GM12873 (cell line): ENCODE results near the gene DUSP16.

Experiments used
- CTCF ChIP-seq: IDR thresholded peaks from 2 replicates; pipeline ENCODE4 v1.5.1; 2012; ENCODE audit warnings: low read depth, mild to moderate bottlenecking, moderate library complexity, low read length, control low read depth; ENCODE audit not compliant: insufficient read depth; ENCODE audit errors: missing control alignments

The DUSP16 gene

GRCh38 chr12:12529783-12530421 is 32.8 kb downstream of the DUSP16 start:
- no peak for TF ChIP-seq CTCF

- TF ChIP-seq CTCF, result no peak
These were observed 34.0 kb downstream of the DUSP16 start for GRCh38 chr12:12528361-12529270.

- TF ChIP-seq CTCF, result no peak
These were observed 34.8 kb downstream of the DUSP16 start for GRCh38 chr12:12527820-12528296.

DNA sequence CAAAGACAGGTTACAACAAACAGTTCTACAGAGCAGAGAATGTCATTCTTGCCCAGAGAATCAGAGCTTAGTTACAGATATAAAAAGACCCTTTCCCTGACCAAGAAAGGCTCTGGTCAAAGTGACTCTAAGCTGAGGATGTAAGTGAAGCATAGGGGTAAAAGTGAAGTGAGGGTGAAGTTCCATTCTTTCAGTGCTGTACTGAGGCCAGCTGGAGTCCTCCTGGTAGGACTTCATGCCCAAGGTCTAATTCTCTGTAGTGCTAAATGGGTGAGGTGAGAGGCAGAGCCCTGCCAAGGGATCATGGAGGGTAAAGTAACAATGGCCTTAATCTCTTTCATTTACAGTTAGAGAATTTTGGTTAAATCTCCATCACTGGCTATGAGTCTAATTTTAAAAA is 38.5 kb downstream of the DUSP16 start:
- TF ChIP-seq CTCF, result no peak

DNA sequence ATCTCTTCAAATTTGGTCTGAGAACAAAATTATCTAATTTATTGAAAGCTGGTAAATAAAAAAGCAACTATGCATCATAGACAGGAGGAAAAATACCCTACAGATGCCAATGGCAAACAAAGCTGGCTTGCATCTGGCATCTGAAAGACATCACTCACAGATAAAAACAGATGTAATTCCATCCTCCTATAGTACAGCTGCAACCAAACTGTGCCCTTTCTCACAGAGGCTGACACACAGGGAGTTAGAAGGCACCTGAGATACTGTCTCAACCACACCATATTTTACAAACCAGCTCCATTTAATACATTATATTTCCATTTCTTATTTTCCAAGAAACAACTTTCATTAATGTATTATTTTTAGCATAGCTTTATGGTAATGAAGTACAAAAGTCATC is 39.4 kb downstream of the DUSP16 start:
- no peak for TF ChIP-seq CTCF

DNA sequence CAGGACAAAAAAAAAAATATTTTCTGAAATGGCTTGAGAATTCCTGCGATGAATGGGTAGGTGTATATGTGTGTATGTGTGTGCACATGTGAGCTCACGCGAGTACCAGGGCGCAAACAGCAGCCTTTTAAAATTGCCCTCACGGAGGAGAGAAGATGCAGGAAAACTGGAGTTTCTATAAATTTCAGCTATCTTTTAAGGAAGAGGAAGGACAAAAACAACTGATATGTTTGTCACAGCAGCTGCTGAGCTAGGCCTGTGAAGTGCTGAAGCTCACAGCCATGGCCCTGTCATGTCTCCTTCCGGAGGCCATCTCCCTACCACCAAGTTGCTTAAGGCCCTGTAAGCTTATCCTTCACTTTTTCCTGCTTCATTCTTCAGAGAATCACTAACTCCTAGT is 40.8 kb downstream of the DUSP16 start:
- TF ChIP-seq CTCF, result no peak

DNA sequence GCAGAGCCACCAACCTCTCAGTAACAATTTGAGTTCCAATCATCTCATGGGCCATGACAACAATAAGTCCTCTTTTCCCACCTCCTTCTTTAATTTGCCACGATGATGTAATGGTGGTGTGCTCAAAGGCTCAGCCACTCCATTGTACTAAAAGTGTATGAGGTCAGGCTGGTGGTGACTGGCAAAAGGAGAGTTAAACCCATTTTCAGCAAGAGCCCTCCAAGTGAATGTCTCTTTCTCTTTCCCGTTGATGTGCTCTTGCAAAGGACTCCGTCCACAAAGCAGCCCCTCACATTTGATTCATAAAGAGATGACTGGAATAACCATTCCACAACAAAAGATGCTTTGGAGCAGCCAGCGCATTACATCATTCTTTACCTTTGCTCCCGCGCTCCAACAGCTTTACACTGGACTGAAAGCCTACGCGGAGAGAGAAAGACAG is 41.6 kb downstream of the DUSP16 start:
- TF ChIP-seq CTCF, result no peak
